GM18520 (cell line): ENCODE results near the gene CBL.
A peak's percentile ranks its signal among the peaks of the same experiment; 100 is the strongest.

Experiments
- ATAC-seq: cut with Tn5 transposase; IDR thresholded peaks from one replicate; pipeline ENCODE4 v1.9.1; 2021; ENCODE audit not compliant: unreplicated experiment

CBL gene

GRCh38 chr11:119323532-119324033, 117.4 kb downstream of the CBL start:
- ATAC-seq = no peak

- ATAC-seq = no peak
These were observed 118.0 kb downstream of the CBL start for GRCh38 chr11:119324189-119324588.

- no peak for ATAC-seq
These were observed 123.2 kb downstream of the CBL start for GRCh38 chr11:119329320-119329719.

GRCh38 chr11:119330237-119330636, 124.1 kb downstream of the CBL start:
- ATAC-seq = no peak

- no peak for ATAC-seq
These were observed 126.1 kb downstream of the CBL start for GRCh38 chr11:119332111-119332765.

- peak; percentile 91 for ATAC-seq
These were observed 128.2 kb downstream of the CBL start, which contains the start of gene RNF26 for GRCh38 chr11:119334174-119334930. Gene RNF26, plus strand, starts transcription at chr11:119334527. Its CDS starts 596 bp downstream, at chr11:119335123.

GRCh38 chr11:119335091-119335654, 129.0 kb downstream of the CBL start:
- ATAC-seq = no peak

- ATAC-seq = no peak
These were observed 129.8 kb downstream of the CBL start for GRCh38 chr11:119335655-119336543.

GRCh38 chr11:119336744-119337469, 130.8 kb downstream of the CBL start:
- ATAC-seq = no peak

GRCh38 chr11:119337581-119338317, 131.6 kb downstream of the CBL start:
- ATAC-seq = no peak

- ATAC-seq = no peak
These were observed 132.3 kb downstream of the CBL start for GRCh38 chr11:119338318-119338890.

GRCh38 chr11:119338965-119339588, 132.9 kb downstream of the CBL start:
- no peak for ATAC-seq

- ATAC-seq = no peak
These were observed 133.6 kb downstream of the CBL start for GRCh38 chr11:119339589-119340334.

- no peak for ATAC-seq
These were observed 134.4 kb downstream of the CBL start, which contains the start of gene C1QTNF5 for GRCh38 chr11:119340335-119341221. Gene C1QTNF5, minus strand, starts transcription at chr11:119340883. Its CDS starts 486 bp downstream, at chr11:119340397.

GRCh38 chr11:119341222-119342022, 135.3 kb downstream of the CBL start:
- no peak for ATAC-seq

GRCh38 chr11:119342023-119342300, 135.8 kb downstream of the CBL start:
- ATAC-seq = no peak
